ENCODE results near the gene APOL3. TPM values are rescaled to one million over a fixed set of nuclear protein-coding genes. Genes with fewer than 3 reads are reported as not detected.
"Not testable (repeated sequence)": the region's sequence is repeated elsewhere in the genome, so short reads cannot be mapped to it uniquely, and the experiment has no call there.

Gene APOL3
- total RNA-seq, 3 donors from 2014 or later (not counting 1 experiment from before 2014, with no cell fraction given) = 105 to 166 (median 111) TPM

GRCh38 chr22:36191106-36191836 lies 30.7 kb upstream of the APOL3 start:
- 85% methylated on average over 17 of the region's 17 CpGs for WGBS (ENCODE audit: insufficient coverage)
- Mint-ChIP-seq H3K4me1 (peaks cover 5 to 6% of the 10 kb centered on the region in 2 donors), H3K9me3 (no peaks in the 10 kb centered on the region), H3K27me3 (ENCODE audit: low read depth in 2 of 2) (peaks cover 0 to 6% of the 10 kb centered on the region in 2 donors), H3K4me3 (no peak overlapping the region), H3K36me3 (no peaks in the 10 kb centered on the region), H3K27ac (no peak overlapping the region)
- no peaks in the 10 kb centered on the region for H3K36me3 ChIP-seq (ENCODE audit: control insufficient read depth, insufficient read depth, low read length)
- TF ChIP-seq CTCF (IDR thresholded peaks at IDR 0.05) = no peak
- no peak for ATAC-seq
- no peak overlapping the region for H3K27ac ChIP-seq (ENCODE audit: low read length)
- no peak overlapping the region for H3K4me3 ChIP-seq (ENCODE audit: low read length)
- no peaks in the 10 kb centered on the region for H3K9me3 ChIP-seq (ENCODE audit: control insufficient read depth, insufficient read depth, low read length)
- DNase-seq = no peak
- intact Hi-C loops (cut with micrococcal nuclease) = no loop called here
- no peaks in the 10 kb centered on the region for H3K4me1 ChIP-seq (ENCODE audit: control insufficient read depth, insufficient read depth, low read length)
- no peaks in the 10 kb centered on the region for H3K27me3 ChIP-seq (ENCODE audit: control insufficient read depth, insufficient read depth, low read length)

GRCh38 chr22:36187862-36188261 lies 27.3 kb upstream of the APOL3 start:
- H3K4me3 ChIP-seq (ENCODE audit: low read length); ATAC-seq; H3K4me3 Mint-ChIP-seq; H3K36me3 Mint-ChIP-seq; H3K27ac Mint-ChIP-seq; H3K27me3 ChIP-seq (ENCODE audit: control insufficient read depth, insufficient read depth, low read length); H3K4me1 ChIP-seq (ENCODE audit: control insufficient read depth, insufficient read depth, low read length); H3K9me3 Mint-ChIP-seq; intact Hi-C loops (cut with micrococcal nuclease); H3K4me1 Mint-ChIP-seq; H3K27ac ChIP-seq (ENCODE audit: low read length); H3K9me3 ChIP-seq (ENCODE audit: control insufficient read depth, insufficient read depth, low read length); DNase-seq; H3K36me3 ChIP-seq (ENCODE audit: control insufficient read depth, insufficient read depth, low read length); H3K27me3 Mint-ChIP-seq (ENCODE audit: low read depth in 2 of 2): not testable (repeated sequence)
- WGBS (ENCODE audit: insufficient coverage) = 97% methylated on average over 3 of the region's 6 CpGs

- Mint-ChIP-seq H3K27me3 (ENCODE audit: low read depth in 2 of 2) (peaks cover 0 to 5% of the 10 kb centered on the region in 2 donors), H3K36me3 (no peaks in the 10 kb centered on the region), H3K4me1 (no peaks in the 10 kb centered on the region), H3K9me3 (no peaks in the 10 kb centered on the region), H3K4me3 (no peak overlapping the region), H3K27ac (no peak overlapping the region)
- no peaks in the 10 kb centered on the region for H3K27me3 ChIP-seq (ENCODE audit: control insufficient read depth, insufficient read depth, low read length)
- no peaks in the 10 kb centered on the region for H3K9me3 ChIP-seq (ENCODE audit: control insufficient read depth, insufficient read depth, low read length)
- intact Hi-C loops (cut with micrococcal nuclease) = no loop called here
- ATAC-seq = no peak
- H3K27ac ChIP-seq (ENCODE audit: low read length) = no peak overlapping the region
- no peak for TF ChIP-seq CTCF (IDR thresholded peaks at IDR 0.05)
- no peaks in the 10 kb centered on the region for H3K36me3 ChIP-seq (ENCODE audit: control insufficient read depth, insufficient read depth, low read length)
- no peak for DNase-seq
- no peak overlapping the region for H3K4me3 ChIP-seq (ENCODE audit: low read length)
- H3K4me1 ChIP-seq (ENCODE audit: control insufficient read depth, insufficient read depth, low read length) = no peaks in the 10 kb centered on the region
- 91% methylated on average over 14 of the region's 14 CpGs for WGBS (ENCODE audit: insufficient coverage)
Measured at GRCh38 chr22:36185828-36186624, 25.5 kb upstream of the APOL3 start.

GRCh38 chr22:36184433-36185025 lies 24.0 kb upstream of the APOL3 start:
- no peaks in the 10 kb centered on the region for H3K36me3 Mint-ChIP-seq
- no peaks in the 10 kb centered on the region for H3K27me3 ChIP-seq (ENCODE audit: control insufficient read depth, insufficient read depth, low read length)
- H3K4me1 ChIP-seq (ENCODE audit: control insufficient read depth, insufficient read depth, low read length) = peaks cover 6% of the 10 kb centered on the region
- intact Hi-C loops (cut with micrococcal nuclease) = no loop called here
- H3K27ac ChIP-seq (ENCODE audit: low read length) = no peak overlapping the region
- H3K9me3 ChIP-seq (ENCODE audit: control insufficient read depth, insufficient read depth, low read length) = no peaks in the 10 kb centered on the region
- no peaks in the 10 kb centered on the region for H3K27me3 Mint-ChIP-seq (ENCODE audit: low read depth in 2 of 2)
- no peak for DNase-seq
- no peak overlapping the region for H3K27ac Mint-ChIP-seq
- no peaks in the 10 kb centered on the region for H3K9me3 Mint-ChIP-seq
- WGBS (ENCODE audit: insufficient coverage) = 96% methylated on average over 9 of the region's 10 CpGs
- no peak overlapping the region for H3K4me3 ChIP-seq (ENCODE audit: low read length)
- H3K36me3 ChIP-seq (ENCODE audit: control insufficient read depth, insufficient read depth, low read length) = no peaks in the 10 kb centered on the region
- no peak for TF ChIP-seq CTCF (IDR thresholded peaks at IDR 0.05)
- ATAC-seq = no peak
- no peak overlapping the region for H3K4me3 Mint-ChIP-seq
- peaks cover 0 to 5% of the 10 kb centered on the region in 2 donors for H3K4me1 Mint-ChIP-seq
